Measurements from ENCODE around the gene CXorf49. TPM values are rescaled to one million over a fixed set of nuclear protein-coding genes. Genes with fewer than 3 reads are reported as not detected.
"Not testable (repeated sequence)": the region's sequence is repeated elsewhere in the genome, so short reads cannot be mapped to it uniquely, and the experiment has no call there.

The CXorf49 gene
- total RNA-seq: not detected in 2 replicates

GRCh38 chrX:71718185-71718584 lies at the start of gene CXorf49:
Gene CXorf49 (minus strand): TSS chrX:71718285. CDS start chrX:71718151, 134 bp downstream.
- H3K4me3 Mint-ChIP-seq (ENCODE audit: low read depth); H3K9me3 Mint-ChIP-seq; H3K36me3 Mint-ChIP-seq (ENCODE audit: low read depth); H3K4me1 Mint-ChIP-seq (ENCODE audit: low read depth); H3K27me3 Mint-ChIP-seq (ENCODE audit: low read depth); DNase-seq (ENCODE audit: low spot score); intact Hi-C loops (cut with micrococcal nuclease); H3K27ac Mint-ChIP-seq: not testable (repeated sequence)

GRCh38 chrX:71767134-71767533 lies 49.0 kb upstream of the CXorf49 start:
- H3K27me3 Mint-ChIP-seq (ENCODE audit: low read depth); H3K9me3 Mint-ChIP-seq; DNase-seq (ENCODE audit: low spot score); H3K4me3 Mint-ChIP-seq (ENCODE audit: low read depth); H3K4me1 Mint-ChIP-seq (ENCODE audit: low read depth); H3K27ac Mint-ChIP-seq; H3K36me3 Mint-ChIP-seq (ENCODE audit: low read depth); intact Hi-C loops (cut with micrococcal nuclease): not testable (repeated sequence)

- H3K4me1 Mint-ChIP-seq (ENCODE audit: low read depth); H3K27me3 Mint-ChIP-seq (ENCODE audit: low read depth); DNase-seq (ENCODE audit: low spot score); H3K9me3 Mint-ChIP-seq; H3K4me3 Mint-ChIP-seq (ENCODE audit: low read depth); H3K27ac Mint-ChIP-seq; H3K36me3 Mint-ChIP-seq (ENCODE audit: low read depth); intact Hi-C loops (cut with micrococcal nuclease): not testable (repeated sequence)
Measured at GRCh38 chrX:71765613-71766012, 47.5 kb upstream of the CXorf49 start.

DNA sequence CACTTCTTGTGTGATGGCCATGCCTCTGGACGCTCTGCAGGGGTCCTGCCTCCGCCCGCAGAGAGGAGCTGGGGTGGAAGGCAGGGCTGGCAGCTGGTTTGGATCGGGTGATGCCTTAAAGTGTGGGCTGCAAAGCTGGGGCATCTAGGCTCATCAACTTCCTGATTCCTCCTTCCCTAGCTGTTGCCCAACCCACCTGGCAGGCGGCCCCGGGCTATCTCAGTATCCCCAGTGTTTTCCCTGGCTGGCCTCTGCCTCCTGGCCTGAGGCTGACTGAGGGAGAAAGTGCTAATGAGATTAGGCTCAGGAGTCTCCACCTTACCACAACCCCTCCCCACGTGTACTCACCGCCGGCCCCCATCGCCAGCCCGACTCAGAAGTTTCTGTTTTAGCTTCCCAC lies 46.7 kb upstream of the CXorf49 start:
- H3K9me3 Mint-ChIP-seq; H3K27me3 Mint-ChIP-seq (ENCODE audit: low read depth); H3K4me1 Mint-ChIP-seq (ENCODE audit: low read depth); H3K27ac Mint-ChIP-seq; H3K36me3 Mint-ChIP-seq (ENCODE audit: low read depth); DNase-seq (ENCODE audit: low spot score); intact Hi-C loops (cut with micrococcal nuclease); H3K4me3 Mint-ChIP-seq (ENCODE audit: low read depth): not testable (repeated sequence)

DNA sequence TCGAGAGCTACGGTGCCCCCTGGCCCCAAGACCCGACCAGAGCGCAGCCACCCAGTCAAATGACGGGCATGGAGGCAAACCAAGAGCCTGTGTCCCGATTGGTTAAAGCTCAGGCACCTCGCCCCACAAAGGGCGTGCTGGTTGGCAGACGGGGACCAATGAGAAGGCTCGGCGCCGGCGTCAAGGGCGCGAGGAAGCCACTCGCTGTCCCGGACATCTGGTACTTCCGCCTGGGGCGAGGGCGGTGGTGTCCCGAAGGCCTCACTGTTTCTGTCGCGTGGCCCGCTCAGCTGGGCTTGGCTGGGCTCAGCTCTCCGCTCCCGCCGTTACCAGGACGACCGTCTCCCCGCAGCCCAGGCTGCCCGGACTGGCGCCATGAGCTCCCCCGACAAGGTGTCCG lies 45.0 kb upstream of the CXorf49 start, which contains the start of gene CXorf49B:
Gene CXorf49B (plus strand): TSS at position 301 of the 400 bp plus-strand sequence. CDS start 75 bp downstream, at position 376.
- H3K36me3 Mint-ChIP-seq (ENCODE audit: low read depth); H3K9me3 Mint-ChIP-seq; H3K4me1 Mint-ChIP-seq (ENCODE audit: low read depth); DNase-seq (ENCODE audit: low spot score); H3K4me3 Mint-ChIP-seq (ENCODE audit: low read depth); intact Hi-C loops (cut with micrococcal nuclease); H3K27ac Mint-ChIP-seq; H3K27me3 Mint-ChIP-seq (ENCODE audit: low read depth): not testable (repeated sequence)

DNA sequence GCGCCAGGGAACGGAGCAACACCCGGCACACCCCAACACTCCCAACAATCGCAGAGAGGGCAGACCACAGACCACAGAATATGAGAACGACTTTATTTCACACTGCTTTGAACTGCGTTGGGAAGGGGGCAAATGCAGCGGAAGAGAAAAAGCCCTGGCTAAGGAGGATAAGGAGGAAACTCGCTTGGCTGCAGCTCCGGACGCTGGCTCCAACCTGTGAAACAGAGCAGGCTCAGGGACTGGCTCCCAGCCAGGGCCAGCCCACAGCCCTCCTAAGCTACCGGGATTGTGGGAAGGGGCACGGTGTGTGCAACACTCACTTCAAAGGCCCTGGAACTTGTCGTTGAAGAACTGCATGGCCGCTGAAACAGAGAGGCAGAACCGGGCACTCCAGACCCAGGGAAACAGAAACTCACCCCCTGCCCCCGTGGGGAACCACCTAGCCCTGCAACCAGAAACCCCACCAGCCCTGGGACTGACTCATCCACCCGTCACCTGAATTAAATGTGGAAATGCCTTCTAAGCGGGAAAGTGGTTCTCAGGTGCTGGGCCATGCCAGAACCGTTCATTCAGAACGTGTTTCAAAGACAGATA lies 42.7 kb upstream of the CXorf49 start:
- H3K4me3 Mint-ChIP-seq (ENCODE audit: low read depth); intact Hi-C loops (cut with micrococcal nuclease); H3K36me3 Mint-ChIP-seq (ENCODE audit: low read depth); H3K9me3 Mint-ChIP-seq; H3K27me3 Mint-ChIP-seq (ENCODE audit: low read depth); H3K27ac Mint-ChIP-seq; H3K4me1 Mint-ChIP-seq (ENCODE audit: low read depth); DNase-seq (ENCODE audit: low spot score): not testable (repeated sequence)

DNA sequence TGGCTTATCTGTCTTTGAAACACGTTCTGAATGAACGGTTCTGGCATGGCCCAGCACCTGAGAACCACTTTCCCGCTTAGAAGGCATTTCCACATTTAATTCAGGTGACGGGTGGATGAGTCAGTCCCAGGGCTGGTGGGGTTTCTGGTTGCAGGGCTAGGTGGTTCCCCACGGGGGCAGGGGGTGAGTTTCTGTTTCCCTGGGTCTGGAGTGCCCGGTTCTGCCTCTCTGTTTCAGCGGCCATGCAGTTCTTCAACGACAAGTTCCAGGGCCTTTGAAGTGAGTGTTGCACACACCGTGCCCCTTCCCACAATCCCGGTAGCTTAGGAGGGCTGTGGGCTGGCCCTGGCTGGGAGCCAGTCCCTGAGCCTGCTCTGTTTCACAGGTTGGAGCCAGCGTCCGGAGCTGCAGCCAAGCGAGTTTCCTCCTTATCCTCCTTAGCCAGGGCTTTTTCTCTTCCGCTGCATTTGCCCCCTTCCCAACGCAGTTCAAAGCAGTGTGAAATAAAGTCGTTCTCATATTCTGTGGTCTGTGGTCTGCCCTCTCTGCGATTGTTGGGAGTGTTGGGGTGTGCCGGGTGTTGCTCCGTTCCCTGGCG lies 2.3 kb upstream of the CXorf49 start:
- intact Hi-C loops (cut with micrococcal nuclease); H3K4me1 Mint-ChIP-seq (ENCODE audit: low read depth); H3K4me3 Mint-ChIP-seq (ENCODE audit: low read depth); H3K36me3 Mint-ChIP-seq (ENCODE audit: low read depth); H3K9me3 Mint-ChIP-seq; H3K27ac Mint-ChIP-seq; H3K27me3 Mint-ChIP-seq (ENCODE audit: low read depth); DNase-seq (ENCODE audit: low spot score): not testable (repeated sequence)

- H3K9me3 Mint-ChIP-seq; H3K4me1 Mint-ChIP-seq (ENCODE audit: low read depth); DNase-seq (ENCODE audit: low spot score); H3K4me3 Mint-ChIP-seq (ENCODE audit: low read depth); H3K27ac Mint-ChIP-seq; H3K36me3 Mint-ChIP-seq (ENCODE audit: low read depth); H3K27me3 Mint-ChIP-seq (ENCODE audit: low read depth); intact Hi-C loops (cut with micrococcal nuclease): not testable (repeated sequence)
Measured at GRCh38 chrX:71719195-71719594, 1.1 kb upstream of the CXorf49 start.

DNA sequence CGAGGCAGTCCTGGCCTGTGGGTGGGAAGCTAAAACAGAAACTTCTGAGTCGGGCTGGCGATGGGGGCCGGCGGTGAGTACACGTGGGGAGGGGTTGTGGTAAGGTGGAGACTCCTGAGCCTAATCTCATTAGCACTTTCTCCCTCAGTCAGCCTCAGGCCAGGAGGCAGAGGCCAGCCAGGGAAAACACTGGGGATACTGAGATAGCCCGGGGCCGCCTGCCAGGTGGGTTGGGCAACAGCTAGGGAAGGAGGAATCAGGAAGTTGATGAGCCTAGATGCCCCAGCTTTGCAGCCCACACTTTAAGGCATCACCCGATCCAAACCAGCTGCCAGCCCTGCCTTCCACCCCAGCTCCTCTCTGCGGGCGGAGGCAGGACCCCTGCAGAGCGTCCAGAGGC lies 1.8 kb downstream of the CXorf49 start:
- H3K27ac Mint-ChIP-seq; intact Hi-C loops (cut with micrococcal nuclease); DNase-seq (ENCODE audit: low spot score); H3K9me3 Mint-ChIP-seq; H3K36me3 Mint-ChIP-seq (ENCODE audit: low read depth); H3K27me3 Mint-ChIP-seq (ENCODE audit: low read depth); H3K4me1 Mint-ChIP-seq (ENCODE audit: low read depth); H3K4me3 Mint-ChIP-seq (ENCODE audit: low read depth): not testable (repeated sequence)

DNA sequence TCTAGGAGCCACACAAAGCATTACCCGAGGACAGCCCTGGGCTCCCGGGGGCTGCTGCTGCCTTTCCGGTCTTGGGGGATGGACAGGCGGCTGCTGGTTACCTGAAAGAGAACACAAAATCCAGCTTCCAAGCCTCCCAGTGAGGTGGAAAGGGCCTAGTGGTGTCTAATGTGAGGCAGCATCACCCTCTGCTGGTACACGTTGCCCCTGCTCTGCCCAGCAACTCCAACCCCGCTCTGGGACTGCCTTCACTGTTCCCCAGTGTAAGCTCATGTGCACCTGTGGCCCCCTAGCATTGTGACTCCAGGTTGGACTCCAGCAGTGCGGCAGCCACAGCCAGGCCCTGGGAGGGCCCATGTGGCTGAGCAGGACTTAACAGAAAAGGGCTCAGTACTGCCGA lies 2.5 kb downstream of the CXorf49 start:
- H3K9me3 Mint-ChIP-seq; H3K4me1 Mint-ChIP-seq (ENCODE audit: low read depth); H3K36me3 Mint-ChIP-seq (ENCODE audit: low read depth); H3K4me3 Mint-ChIP-seq (ENCODE audit: low read depth); H3K27ac Mint-ChIP-seq; H3K27me3 Mint-ChIP-seq (ENCODE audit: low read depth); DNase-seq (ENCODE audit: low spot score); intact Hi-C loops (cut with micrococcal nuclease): not testable (repeated sequence)

- DNase-seq (ENCODE audit: low spot score); H3K4me1 Mint-ChIP-seq (ENCODE audit: low read depth); H3K9me3 Mint-ChIP-seq; intact Hi-C loops (cut with micrococcal nuclease); H3K27me3 Mint-ChIP-seq (ENCODE audit: low read depth); H3K36me3 Mint-ChIP-seq (ENCODE audit: low read depth); H3K4me3 Mint-ChIP-seq (ENCODE audit: low read depth); H3K27ac Mint-ChIP-seq: not testable (repeated sequence)
Measured at GRCh38 chrX:71714064-71714463, 4.0 kb downstream of the CXorf49 start.

- H3K36me3 Mint-ChIP-seq (ENCODE audit: low read depth); DNase-seq (ENCODE audit: low spot score); H3K4me3 Mint-ChIP-seq (ENCODE audit: low read depth); intact Hi-C loops (cut with micrococcal nuclease); H3K27ac Mint-ChIP-seq; H3K27me3 Mint-ChIP-seq (ENCODE audit: low read depth); H3K4me1 Mint-ChIP-seq (ENCODE audit: low read depth); H3K9me3 Mint-ChIP-seq: not testable (repeated sequence)
Measured at GRCh38 chrX:71702853-71703252, 15.2 kb downstream of the CXorf49 start.

DNA sequence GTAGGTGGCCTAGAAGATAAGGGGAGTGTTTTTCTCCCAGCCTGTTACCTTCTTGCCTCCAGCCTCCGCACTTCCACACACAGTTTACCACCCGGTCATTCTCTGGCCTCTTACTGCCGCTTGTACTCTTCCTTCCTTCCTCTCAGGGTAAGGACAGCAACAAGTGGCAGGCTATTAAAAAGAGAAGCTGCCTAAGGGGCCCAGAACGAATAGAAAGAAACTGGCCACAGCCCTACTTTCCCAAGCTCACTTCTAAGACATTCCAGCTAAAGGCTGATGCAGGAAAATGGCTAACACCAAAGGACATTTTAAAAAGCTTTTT lies 19.1 kb downstream of the CXorf49 start:
- H3K27ac Mint-ChIP-seq; H3K9me3 Mint-ChIP-seq; H3K27me3 Mint-ChIP-seq (ENCODE audit: low read depth); H3K36me3 Mint-ChIP-seq (ENCODE audit: low read depth); H3K4me1 Mint-ChIP-seq (ENCODE audit: low read depth); DNase-seq (ENCODE audit: low spot score); intact Hi-C loops (cut with micrococcal nuclease); H3K4me3 Mint-ChIP-seq (ENCODE audit: low read depth): not testable (repeated sequence)
